Subcutaneous adipose tissue (tissue), 4 donors: ENCODE measurements around the gene RHBDD2. TPM values are rescaled to one million over a fixed set of nuclear protein-coding genes. Genes with fewer than 3 reads are reported as not detected.

Experiments used
- CTCF ChIP-seq: fragments of 450-650 bp; IDR thresholded peaks from one replicate; pipeline ENCODE4 v1.5.1; 2016; ENCODE audit warnings: low read depth, mild to moderate bottlenecking, control low read depth, antibody characterized with exemption, moderate library complexity
- total RNA-seq, 4 donors: library from RNA; depleted of rRNA; stranded (reverse); fragments of >200 nt; gene quantifications; one replicate each; pipeline ENCODE4 v1.1.0, GENCODE V29; 2016

The RHBDD2 gene
- total RNA-seq, 4 donors from 2014 or later, result 20.5 to 36.7 (median 26.2) TPM

DNA sequence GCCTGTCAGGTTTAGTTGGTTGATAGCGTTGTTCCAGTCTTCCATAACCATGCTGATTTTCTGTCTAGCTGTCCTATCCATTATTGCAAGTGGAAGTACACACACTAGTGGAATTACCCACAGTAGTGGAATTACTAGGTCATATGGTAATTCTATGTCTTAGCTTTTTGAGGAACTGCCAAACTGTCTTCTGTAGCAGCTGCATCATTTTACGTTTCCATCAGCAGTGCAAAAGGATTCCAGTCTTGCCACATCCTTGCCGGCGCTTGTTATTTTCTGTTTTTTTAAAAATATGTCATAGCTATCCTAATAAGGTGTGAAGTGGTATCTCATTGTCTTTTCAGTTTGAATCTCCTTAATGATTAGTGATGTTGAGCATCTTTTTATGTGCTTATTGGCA, 17.2 kb upstream of the RHBDD2 start:
- no peak for TF ChIP-seq CTCF

GRCh38 chr7:75866114-75866488, 12.7 kb upstream of the RHBDD2 start:
- TF ChIP-seq CTCF, result no peak

GRCh38 chr7:75866489-75867389, 12.1 kb upstream of the RHBDD2 start:
- TF ChIP-seq CTCF, result no peak

GRCh38 chr7:75867390-75867717, 11.5 kb upstream of the RHBDD2 start:
- TF ChIP-seq CTCF, result no peak

DNA sequence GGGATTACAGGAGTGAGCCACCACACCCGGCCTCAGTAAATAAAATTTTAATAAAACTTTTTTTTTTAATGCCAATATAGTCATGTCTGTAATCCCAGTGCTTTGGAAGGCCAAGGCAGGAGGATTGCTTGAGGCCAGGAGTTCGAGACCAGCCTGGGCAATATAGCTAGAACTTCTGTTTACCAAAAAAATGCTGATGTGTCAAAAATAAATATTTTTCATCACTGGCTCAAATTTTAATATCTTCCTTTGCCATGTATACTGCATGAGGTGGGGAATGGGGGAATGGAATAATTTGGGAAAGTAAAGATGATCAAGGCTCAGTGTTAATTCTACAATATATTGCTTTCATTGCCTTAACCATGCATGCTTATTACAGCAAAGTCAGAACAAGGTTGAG, 10.7 kb upstream of the RHBDD2 start:
- TF ChIP-seq CTCF, result no peak

GRCh38 chr7:75869776-75870379, 9.0 kb upstream of the RHBDD2 start:
- TF ChIP-seq CTCF, result no peak

- no peak for TF ChIP-seq CTCF
Measured at GRCh38 chr7:75870557-75871161, 8.2 kb upstream of the RHBDD2 start.
